Right lobe of liver (tissue), 6 donors: ENCODE measurements around the gene DUSP7. TPM values are rescaled to one million over a fixed set of nuclear protein-coding genes. Genes with fewer than 3 reads are reported as not detected.
A peak's percentile ranks its signal among the peaks of the same experiment; 100 is the strongest.

Experiments used
- ATAC-seq, 4 donors: fragments of 200-7000 bp; cut with Tn5 transposase; one replicate each; pipeline ENCODE4 v1.9.1; 2020; ENCODE audit warnings: mild to moderate bottlenecking in 4 of 4, moderate library complexity in 4 of 4
- DNase-seq, 3 donors: peaks; one replicate each; pipeline ENCODE4 v3.0.0-alpha.2; 2020
- H3K27ac ChIP-seq, 3 donors: fragments of 200-600 bp; one replicate each; pipeline ENCODE4 v1.8.0; 2022
- H3K27me3 ChIP-seq, 2 donors: fragments of 200-600 bp; one replicate each; pipeline ENCODE4 v1.8.0; 2022
- H3K36me3 ChIP-seq, 4 donors: fragments of 200-600 bp; sonication (generic) in 1 of 4; one replicate each; pipeline versions ENCODE4 v1.5.1 to v1.8.0; 2017 to 2022; ENCODE audit warnings: control low read depth in 1 of 4
- H3K4me1 ChIP-seq, 4 donors: fragments of 200-600 bp; sonication (generic) in 1 of 4; one replicate each; pipeline versions ENCODE4 v1.5.1 to v1.8.0; 2017 to 2022; ENCODE audit warnings: control low read depth in 1 of 4
- H3K4me3 ChIP-seq, 3 donors: fragments of 200-600 bp; one replicate each; pipeline ENCODE4 v1.8.0; 2022
- H3K9me3 ChIP-seq, 4 donors: fragments of 200-600 bp; sonication (generic) in 1 of 4; one replicate each; pipeline versions ENCODE4 v1.5.1 to v1.8.0; 2017 to 2022; ENCODE audit warnings: control low read depth in 1 of 4
- CTCF ChIP-seq, 4 donors: fragments of 200-600 bp in 3 of 4; fragments of 450-650 bp in 1 of 4; IDR thresholded peaks; one replicate each; pipeline versions ENCODE4 v1.5.1 to v1.8.0; 2016 to 2022; ENCODE audit warnings: antibody characterized with exemption in 4 of 4, mild to moderate bottlenecking in 2 of 4
- POLR2A ChIP-seq: fragments of 450-650 bp; IDR thresholded peaks from one replicate; pipeline ENCODE4 v1.6.1; 2017; ENCODE audit warnings: antibody characterized with exemption, mild to moderate bottlenecking
- WGBS: methylation state at CpG from one replicate; pipeline ENCODE4 v1.1.6; 2018; ENCODE audit warnings: low coverage, low lambda C conversion rate; ENCODE audit not compliant: insufficient coverage; ENCODE audit errors: missing lambda C conversion rate; 5-methylcytosine and 5-hydroxymethylcytosine counted together
- intact Hi-C, 2 donors: fragments of 100-400 bp; cut with DNase I; formaldehyde crosslinking; loops; one replicate each; pipeline versions ENCODE4 v1.11.2 to v1.14.1; 2022
- total RNA-seq, 6 experiments: library from RNA; depleted of rRNA in 2 of 6; stranded (reverse); fragments of >200 nt in 2 of 6; fragmentation: NEBNext Ultra II Directional in 3 of 6; extraction: Animal tissue kit (Norgen Biotek cat#: 25700) in 3 of 6; gene quantifications; one replicate each; pipeline versions ENCODE4 v1.1.0 to v1.2.4, GENCODE V29; 2016 to 2023
- donor health status: DM: no; HTN: yes; CAD: no.
- donor health status: DM: no; HTN: no; CAD: no.
- donor health status: DM: no; HTN: no; CAD: no.
- donor health status: DM: no; HTN: yes; CAD: no.
- donor health status: DM: no; HTN: yes; CAD: no.

Gene DUSP7
- total RNA-seq, 6 experiments from 2014 or later = 3.0 to 4.2 (median 3.5) TPM

DNA sequence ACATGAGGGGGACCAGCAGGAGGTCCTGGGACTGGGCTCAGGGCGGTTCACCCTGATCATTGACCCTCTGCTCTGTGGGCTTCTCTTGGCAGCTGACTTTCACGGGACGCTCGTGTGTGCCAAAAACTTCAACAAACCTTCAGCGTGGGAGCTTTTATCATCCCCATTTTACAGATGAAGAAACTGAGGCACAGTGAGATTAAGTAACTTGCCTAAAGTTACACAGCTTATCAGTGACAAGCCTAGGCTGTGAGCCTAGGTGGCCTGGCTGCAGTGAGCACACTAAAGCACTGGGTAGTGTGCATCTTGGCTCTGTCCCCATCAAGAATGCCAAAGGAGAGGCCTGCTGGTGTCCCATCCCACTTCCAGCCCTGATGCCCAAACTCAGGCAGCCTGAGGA, 23.6 kb upstream of the DUSP7 start:
- no peak for ATAC-seq
- Histone ChIP-seq H3K36me3 (no peaks in the 10 kb centered on the region), H3K27ac (no peak overlapping the region), H3K4me3 (no peak overlapping the region), H3K27me3 (no peaks in the 10 kb centered on the region), H3K4me1 (no peaks in the 10 kb centered on the region), H3K9me3 (no peaks in the 10 kb centered on the region)
- intact Hi-C loops = no loop called here
- TF ChIP-seq CTCF (IDR thresholded peaks at IDR 0.05) = no peak
- TF ChIP-seq POLR2A = no peak
- no CpG with 5 or more reads among the region's 5 CpGs for WGBS
- no peak for DNase-seq

DNA sequence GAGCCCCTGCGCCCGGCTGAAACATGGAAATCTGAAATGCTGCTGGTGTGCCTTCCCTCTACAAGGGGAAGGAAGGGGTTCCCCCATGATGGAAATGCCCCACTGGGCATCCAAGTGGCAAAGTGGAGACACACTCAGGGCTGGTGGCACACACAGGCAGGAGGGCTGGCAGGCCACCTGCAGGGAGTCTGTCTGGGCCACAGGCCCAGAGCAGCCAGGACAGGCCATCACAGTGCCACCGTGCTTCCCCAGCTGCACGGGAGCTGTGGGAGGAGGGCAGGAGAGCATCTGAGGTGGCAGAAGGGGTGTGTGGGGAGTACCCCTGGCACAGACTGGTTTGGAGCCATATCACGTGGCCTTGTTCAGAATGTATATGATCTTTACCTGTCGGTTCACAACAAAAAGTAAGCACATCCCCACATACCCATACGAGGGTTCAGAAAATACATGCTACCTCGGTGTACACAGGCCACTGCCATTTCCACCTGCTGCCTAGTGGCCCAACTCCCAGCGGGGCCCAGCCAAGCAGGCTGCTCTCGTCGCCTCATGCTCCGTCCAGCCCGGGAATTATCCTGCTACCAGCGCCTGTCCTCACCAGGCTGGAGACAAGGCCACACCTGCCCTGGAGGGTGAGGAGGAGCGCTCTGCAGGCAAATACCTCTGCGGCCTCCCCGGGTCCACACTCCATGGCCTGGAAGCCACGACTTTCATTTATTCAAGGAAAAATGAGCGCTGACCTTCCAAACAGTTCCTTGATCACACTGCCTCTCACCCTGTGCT, 22.6 kb upstream of the DUSP7 start:
- TF ChIP-seq CTCF (IDR thresholded peaks at IDR 0.05) = no peak
- no peak for TF ChIP-seq POLR2A
- H3K4me3 ChIP-seq = no peak overlapping the region
- no peaks in the 10 kb centered on the region for H3K9me3 ChIP-seq
- H3K36me3 ChIP-seq = no peaks in the 10 kb centered on the region
- 95% methylated on average over 10 of the region's 19 CpGs for WGBS
- DNase-seq (no peak), ATAC-seq (no peak)
- no peaks in the 10 kb centered on the region for H3K4me1 ChIP-seq
- H3K27me3 ChIP-seq = no peaks in the 10 kb centered on the region
- H3K27ac ChIP-seq = no peak overlapping the region
- intact Hi-C loops = no loop called here

DNA sequence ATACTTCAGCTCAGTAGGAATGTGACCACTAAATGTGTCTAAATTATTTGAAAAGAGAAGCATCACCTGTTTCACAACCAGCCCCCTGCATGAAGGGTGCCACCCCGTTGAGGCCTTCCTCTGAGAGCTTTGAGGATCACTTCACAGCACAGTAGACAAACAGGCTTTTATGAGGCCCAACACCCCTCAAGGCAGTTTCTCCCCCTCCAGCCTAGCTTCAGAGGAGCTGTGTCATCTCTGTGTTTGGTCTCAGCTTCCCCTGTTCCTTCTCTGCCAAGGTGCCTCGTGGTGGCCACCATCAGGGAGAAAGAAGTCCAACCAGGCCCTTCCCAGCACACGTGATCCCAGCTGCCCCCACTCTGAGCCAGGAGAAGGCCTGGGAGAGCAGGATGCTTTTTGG, 21.6 kb upstream of the DUSP7 start:
- Histone ChIP-seq H3K27me3 (no peaks in the 10 kb centered on the region), H3K9me3 (no peaks in the 10 kb centered on the region), H3K36me3 (no peaks in the 10 kb centered on the region), H3K4me3 (no peak overlapping the region), H3K4me1 (no peaks in the 10 kb centered on the region), H3K27ac (no peak overlapping the region)
- no peak for ATAC-seq
- intact Hi-C loops = no loop called here
- TF ChIP-seq CTCF (IDR thresholded peaks at IDR 0.05) = no peak
- WGBS = 45% methylated on average over 2 of the region's 3 CpGs
- no peak for DNase-seq

- 78% methylated on average over 6 of the region's 14 CpGs for WGBS
- ATAC-seq (no peak), DNase-seq (no peak)
- TF ChIP-seq POLR2A (no peak), CTCF (IDR thresholded peaks at IDR 0.05) (no peak)
- intact Hi-C loops = no loop called here
- Histone ChIP-seq H3K9me3 (no peaks in the 10 kb centered on the region), H3K27ac (peak overlapping the region in 1 of 3 donors; percentile 29), H3K4me1 (no peaks in the 10 kb centered on the region), H3K27me3 (no peaks in the 10 kb centered on the region), H3K36me3 (no peaks in the 10 kb centered on the region), H3K4me3 (no peak overlapping the region)
Measured at GRCh38 chr3:52076896-52077780, 20.8 kb upstream of the DUSP7 start.
